Stimulated activated CD4-positive, alpha-beta T cell treated with anti-CD3 and anti-CD28 coated beads, Interleukin-4, amount 100 ng/mL, for 4 hours (primary cell): ENCODE results near the gene LRIT1.
"Not testable (repeated sequence)": the region's sequence is repeated elsewhere in the genome, so short reads cannot be mapped to it uniquely, and the experiment has no call there.

ENCODE experiments used
- DNase-seq, 2 experiments: peaks; one replicate each; pipeline ENCODE4 v3.0.0-alpha.2; 2020

LRIT1 gene

GRCh38 chr10:84241185-84241790, at the start of gene LRIT1:
Gene LRIT1 (minus strand): TSS chr10:84241546. CDS start chr10:84241439, 107 bp downstream.
- no peak for DNase-seq

GRCh38 chr10:84290235-84290634, 48.9 kb upstream of the LRIT1 start:
- no peak for DNase-seq

GRCh38 chr10:84289521-84290200, 48.3 kb upstream of the LRIT1 start:
- DNase-seq, result no peak

GRCh38 chr10:84288151-84288550, 46.8 kb upstream of the LRIT1 start:
- no peak for DNase-seq

GRCh38 chr10:84286695-84287094, 45.3 kb upstream of the LRIT1 start:
- DNase-seq, result no peak

GRCh38 chr10:84279876-84280475, 38.6 kb upstream of the LRIT1 start:
- not testable (repeated sequence) for DNase-seq

- no peak for DNase-seq
Observed at GRCh38 chr10:84270708-84271107, 29.4 kb upstream of the LRIT1 start.

- DNase-seq, result no peak
Observed at GRCh38 chr10:84269773-84270172, 28.4 kb upstream of the LRIT1 start.

- DNase-seq, result no peak
Observed at GRCh38 chr10:84269162-84269561, 27.8 kb upstream of the LRIT1 start.

- DNase-seq, result peak; percentile 32 to 64
Observed at GRCh38 chr10:84267503-84268126, 26.3 kb upstream of the LRIT1 start.

GRCh38 chr10:84265418-84265817, 24.1 kb upstream of the LRIT1 start:
- no peak for DNase-seq

- peak; percentile 53 to 66 for DNase-seq
Observed at GRCh38 chr10:84264611-84265141, 23.3 kb upstream of the LRIT1 start.

GRCh38 chr10:84263716-84264115, 22.4 kb upstream of the LRIT1 start:
- no peak for DNase-seq

GRCh38 chr10:84262190-84262956, 21.0 kb upstream of the LRIT1 start:
- no peak for DNase-seq

- DNase-seq, result no peak
Observed at GRCh38 chr10:84261236-84261915, 20.0 kb upstream of the LRIT1 start.

GRCh38 chr10:84258034-84258695, 16.8 kb upstream of the LRIT1 start:
- no peak for DNase-seq

GRCh38 chr10:84257343-84258020, 16.1 kb upstream of the LRIT1 start:
- no peak for DNase-seq

GRCh38 chr10:84256510-84257342, 15.4 kb upstream of the LRIT1 start:
- DNase-seq, result peak in 1 of 2 experiments; percentile 42

- DNase-seq, result no peak
Observed at GRCh38 chr10:84254552-84255478, 13.5 kb upstream of the LRIT1 start.
